Measurements from ENCODE around the gene C16orf74. TPM values are rescaled to one million over a fixed set of nuclear protein-coding genes. Genes with fewer than 3 reads are reported as not detected.
A peak's percentile ranks its signal among the peaks of the same experiment; 100 is the strongest.

Gene C16orf74
- total RNA-seq, 8 experiments from 2014 or later, result 0.23 to 3.3 (median 1.9) TPM

DNA sequence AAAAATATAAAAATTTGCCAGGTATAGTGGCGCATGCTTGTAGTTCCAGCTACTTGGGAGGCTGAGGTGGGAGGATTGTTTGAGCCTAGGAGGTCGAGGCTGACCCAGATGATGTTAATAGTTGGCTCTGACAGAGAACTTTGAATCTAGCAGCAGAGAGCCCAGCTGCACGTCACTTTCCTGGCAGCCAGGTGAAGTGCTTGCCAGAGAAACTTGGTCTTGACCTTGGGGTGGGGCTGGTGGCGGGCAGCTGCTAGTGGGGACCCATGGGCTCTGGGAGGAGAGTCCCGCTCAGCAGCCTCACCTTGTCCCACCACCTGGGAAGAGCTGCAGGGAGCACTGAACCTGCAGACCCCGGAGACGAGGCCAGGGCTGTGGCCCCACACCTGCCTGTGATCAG is 3.1 kb upstream of the C16orf74 start:
- ATAC-seq (replicated peaks in 6 of 8), result no peak
- Histone ChIP-seq H3K4me1 (replicated peaks in 1 of 2) (peaks cover 29 to 32% of the 10 kb centered on the region in 2 donors), H3K27ac (no peak overlapping the region), H3K4me3 (no peak overlapping the region)
- WGBS, 10 experiments, result 20 to 100% (median 85%) methylated on average over 1 to 3 of the region's 7 CpGs; no CpG with 5 or more reads in 3 of the 10 experiments
- in situ Hi-C loops (cut with MboI; ENCODE audit: low pct_unique_long_range_greater_than_20kb in 2 of 9, low sequenced_read_pairs in 9 of 9, unreplicated experiment in 9 of 9), result no loop called here

DNA sequence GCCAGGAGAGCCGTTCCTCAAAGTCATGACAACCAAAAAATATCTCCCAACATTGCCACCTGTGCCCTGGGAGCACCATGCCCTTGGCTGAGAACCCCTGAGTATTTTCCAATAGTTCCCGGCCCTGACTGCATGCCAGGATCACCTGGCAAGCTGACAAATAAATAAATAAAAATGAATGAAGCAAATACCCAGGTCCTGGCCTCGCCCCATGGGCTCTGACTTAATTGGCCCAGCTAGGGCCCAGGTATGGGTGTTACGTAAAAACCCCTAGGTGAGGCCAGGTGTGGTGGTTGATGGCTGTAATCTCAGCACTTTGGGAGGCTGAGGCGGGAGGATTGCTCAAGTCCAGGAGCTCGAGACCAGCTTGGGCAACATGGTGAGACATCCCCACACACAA is 2.7 kb upstream of the C16orf74 start:
- Histone ChIP-seq H3K4me1 (replicated peaks in 1 of 2) (peaks cover 29 to 32% of the 10 kb centered on the region in 2 donors), H3K4me3 (no peak overlapping the region), H3K27ac (no peak overlapping the region)
- 40 to 100% (median 75%) methylated on average over 1 to 4 of the region's 6 CpGs; no CpG with 5 or more reads in 4 of the 10 experiments for WGBS, 10 experiments
- ATAC-seq (replicated peaks in 6 of 8), result no peak
- in situ Hi-C loops (cut with MboI; ENCODE audit: low pct_unique_long_range_greater_than_20kb in 2 of 9, low sequenced_read_pairs in 9 of 9, unreplicated experiment in 9 of 9), result no loop called here

DNA sequence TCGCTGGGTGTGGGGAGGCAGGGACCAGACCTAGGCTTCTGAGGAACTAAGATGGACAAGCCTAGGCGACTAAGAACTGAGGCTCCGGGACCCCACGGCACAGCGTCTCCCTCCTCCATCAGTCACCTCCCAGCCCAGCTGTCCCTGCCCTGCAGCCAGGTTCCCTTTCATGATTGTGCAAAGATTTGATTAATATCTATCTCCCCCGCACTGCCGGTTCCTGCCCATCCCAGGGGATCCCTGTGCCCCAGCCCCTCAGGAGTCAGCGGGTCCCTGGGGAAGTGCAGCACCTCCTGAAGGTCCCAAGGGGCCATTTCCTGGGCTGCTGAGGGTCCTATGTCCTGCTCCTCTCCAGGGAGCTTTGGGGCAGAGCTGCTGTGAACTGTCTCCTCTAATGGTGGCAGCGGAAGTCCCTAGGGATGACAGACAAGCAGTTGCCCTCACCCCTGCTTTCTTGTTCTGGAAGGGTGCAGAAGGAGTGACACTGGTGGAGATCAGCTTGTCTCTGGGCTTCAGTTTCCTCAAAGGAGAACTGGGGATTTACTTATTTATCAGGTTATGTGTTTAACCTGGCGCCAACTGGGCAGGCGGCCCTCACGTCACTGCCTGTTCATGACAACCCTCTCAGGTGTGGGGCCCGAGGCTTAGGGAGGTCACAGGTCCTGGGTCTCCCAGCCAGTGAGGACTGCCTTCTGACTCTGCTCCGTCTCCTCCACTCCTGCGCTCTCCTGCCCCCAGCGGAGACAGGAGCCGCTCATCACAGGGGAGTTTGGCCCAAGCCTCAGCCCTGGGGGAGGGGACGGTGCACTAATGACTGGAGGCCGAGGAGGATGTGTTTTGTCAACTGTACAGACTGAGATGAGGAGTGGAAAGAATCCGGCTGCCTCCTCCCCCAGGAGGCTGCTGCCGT is 1.9 kb upstream of the C16orf74 start:
- in situ Hi-C loops (cut with MboI; ENCODE audit: low pct_unique_long_range_greater_than_20kb in 2 of 9, low sequenced_read_pairs in 9 of 9, unreplicated experiment in 9 of 9), result no loop called here
- peak in 5 of 8 experiments; percentile 60 to 67 (median 61) for ATAC-seq (replicated peaks in 6 of 8)
- peaks cover 29 to 32% of the 10 kb centered on the region in 2 donors for H3K4me1 ChIP-seq (replicated peaks in 1 of 2)
- H3K4me3 ChIP-seq, result no peak overlapping the region
- 20 to 90% (median 47%) methylated on average over 1 to 13 of the region's 21 CpGs; no CpG with 5 or more reads in 2 of the 10 experiments for WGBS, 10 experiments
- no peak overlapping the region for H3K27ac ChIP-seq

GRCh38 chr16:85751698-85752501 is 1.0 kb upstream of the C16orf74 start:
- peaks cover 29 to 32% of the 10 kb centered on the region in 2 donors for H3K4me1 ChIP-seq (replicated peaks in 1 of 2)
- in situ Hi-C loops (cut with MboI; ENCODE audit: low pct_unique_long_range_greater_than_20kb in 2 of 9, low sequenced_read_pairs in 9 of 9, unreplicated experiment in 9 of 9), result no loop called here
- no peak overlapping the region for H3K4me3 ChIP-seq
- peak in 3 of 8 experiments; percentile 1 for ATAC-seq (replicated peaks in 6 of 8)
- WGBS, 10 experiments, result 0 to 60% (median 20%) methylated on average over 1 to 5 of the region's 15 CpGs; no CpG with 5 or more reads in 3 of the 10 experiments
- H3K27ac ChIP-seq, result no peak overlapping the region

- Histone ChIP-seq H3K27ac (no peak overlapping the region), H3K4me1 (replicated peaks in 1 of 2) (peaks cover 29 to 32% of the 10 kb centered on the region in 2 donors), H3K4me3 (peak overlapping the region; percentile 5 to 31 (median 20))
- 0 to 8% (median 3%) methylated on average over 2 to 10 of the region's 51 CpGs; no CpG with 5 or more reads in 6 of the 10 experiments for WGBS, 10 experiments
- ATAC-seq (replicated peaks in 6 of 8), result peak; percentile 21 to 62 (median 48)
- in situ Hi-C loops (cut with MboI; ENCODE audit: low pct_unique_long_range_greater_than_20kb in 2 of 9, low sequenced_read_pairs in 9 of 9, unreplicated experiment in 9 of 9), result no loop called here
Measured at GRCh38 chr16:85750146-85750826, 610 bp downstream of the C16orf74 start.

DNA sequence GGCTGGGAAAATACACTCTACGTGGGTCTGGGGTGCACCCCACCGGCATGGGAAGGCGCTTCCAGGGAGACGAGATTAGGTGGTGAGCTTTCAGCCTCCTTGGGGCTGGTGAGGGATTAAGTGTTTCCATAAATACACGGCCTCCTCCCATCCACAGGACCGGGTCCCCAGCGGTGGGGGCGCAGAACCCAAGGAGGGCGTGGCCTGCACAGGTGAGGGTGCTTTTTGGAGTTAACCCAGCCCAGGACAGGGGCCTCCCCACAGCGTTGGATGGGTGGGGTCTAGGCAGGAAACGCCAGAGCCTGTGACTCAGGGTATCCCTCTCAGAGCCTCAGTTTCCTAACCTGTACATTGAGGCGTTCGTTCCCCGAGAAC is 1.1 kb downstream of the C16orf74 start:
- Histone ChIP-seq H3K4me3 (peak overlapping the region in 2 of 5 donors; percentile 20 to 31), H3K27ac (no peak overlapping the region), H3K4me1 (replicated peaks in 1 of 2) (peaks cover 29 to 32% of the 10 kb centered on the region in 2 donors)
- no peak for ATAC-seq (replicated peaks in 6 of 8)
- WGBS, 10 experiments, result 10 to 94% (median 43%) methylated on average over 1 to 3 of the region's 14 CpGs; no CpG with 5 or more reads in 6 of the 10 experiments
- in situ Hi-C loops (cut with MboI; ENCODE audit: low pct_unique_long_range_greater_than_20kb in 2 of 9, low sequenced_read_pairs in 9 of 9, unreplicated experiment in 9 of 9), result no loop called here

GRCh38 chr16:85746460-85747215 is 4.3 kb downstream of the C16orf74 start:
- ATAC-seq (replicated peaks in 6 of 8), result no peak
- Histone ChIP-seq H3K4me3 (no peak overlapping the region), H3K27ac (no peak overlapping the region), H3K4me1 (replicated peaks in 1 of 2) (peaks cover 17 to 23% of the 10 kb centered on the region in 2 donors)
- in situ Hi-C loops (cut with MboI; ENCODE audit: low pct_unique_long_range_greater_than_20kb in 2 of 9, low sequenced_read_pairs in 9 of 9, unreplicated experiment in 9 of 9), result no loop called here
- WGBS, 10 experiments, result 67 to 100% (median 83%) methylated on average over 2 to 10 of the region's 13 CpGs; no CpG with 5 or more reads in 4 of the 10 experiments

DNA sequence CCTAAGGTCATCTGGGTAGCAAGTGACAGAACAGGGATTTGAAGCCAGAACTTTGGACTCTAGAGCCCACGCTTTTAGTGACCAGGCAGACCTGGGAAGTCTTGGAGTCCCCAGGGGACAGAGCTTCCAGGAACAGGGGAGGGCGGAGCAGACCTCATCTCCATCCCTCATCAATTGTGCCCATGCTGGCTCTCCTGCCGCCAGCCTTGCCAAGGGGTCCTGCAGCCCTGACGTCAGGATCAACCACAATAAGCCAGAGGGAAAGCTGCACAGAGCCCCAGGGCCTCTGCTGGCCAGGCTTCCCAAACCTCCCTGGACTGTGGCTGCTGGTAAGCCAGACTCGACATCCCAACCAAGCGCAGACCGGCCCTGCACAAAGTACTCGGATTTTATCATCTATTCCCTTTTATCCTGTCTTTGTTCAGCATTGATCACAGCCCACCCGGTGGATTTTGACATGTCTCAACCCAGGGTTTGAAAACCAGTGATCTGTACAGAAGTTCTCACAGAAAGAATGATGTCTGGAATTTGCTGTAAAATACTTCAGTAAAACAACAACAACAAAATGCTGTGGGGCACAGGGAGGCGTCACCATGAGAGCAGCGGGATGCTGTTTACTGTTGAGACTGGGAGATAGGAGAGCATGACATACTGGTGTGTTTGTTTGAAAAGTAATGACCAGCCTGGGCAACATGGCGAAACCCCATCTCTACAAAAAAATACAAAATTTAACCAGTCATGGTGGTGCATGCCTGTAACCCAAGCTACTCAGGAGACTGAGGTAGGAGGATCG is 11.8 kb downstream of the C16orf74 start:
- H3K27ac ChIP-seq, result no peak overlapping the region
- 54 to 93% (median 65%) methylated on average over 1 to 7 of the region's 13 CpGs for WGBS, 10 experiments
- no peak overlapping the region for H3K4me3 ChIP-seq
- in situ Hi-C loops (cut with MboI; ENCODE audit: low pct_unique_long_range_greater_than_20kb in 2 of 9, low sequenced_read_pairs in 9 of 9, unreplicated experiment in 9 of 9), result no loop called here
- peaks cover 0 to 7% of the 10 kb centered on the region in 2 donors for H3K4me1 ChIP-seq (replicated peaks in 1 of 2)
- ATAC-seq (replicated peaks in 6 of 8), result peak in 4 of 8 experiments; percentile 19 to 64 (median 58)

- no peaks in the 10 kb centered on the region for H3K4me1 ChIP-seq (replicated peaks in 1 of 2)
- in situ Hi-C loops (cut with MboI; ENCODE audit: low pct_unique_long_range_greater_than_20kb in 2 of 9, low sequenced_read_pairs in 9 of 9, unreplicated experiment in 9 of 9), result no loop called here
- no peak for ATAC-seq (replicated peaks in 6 of 8)
- 71 to 100% (median 80%) methylated on average over 1 to 6 of the region's 9 CpGs; no CpG with 5 or more reads in 2 of the 10 experiments for WGBS, 10 experiments
- no peak overlapping the region for H3K4me3 ChIP-seq
- no peak overlapping the region for H3K27ac ChIP-seq
Measured at GRCh38 chr16:85736921-85737320, 14.0 kb downstream of the C16orf74 start.

DNA sequence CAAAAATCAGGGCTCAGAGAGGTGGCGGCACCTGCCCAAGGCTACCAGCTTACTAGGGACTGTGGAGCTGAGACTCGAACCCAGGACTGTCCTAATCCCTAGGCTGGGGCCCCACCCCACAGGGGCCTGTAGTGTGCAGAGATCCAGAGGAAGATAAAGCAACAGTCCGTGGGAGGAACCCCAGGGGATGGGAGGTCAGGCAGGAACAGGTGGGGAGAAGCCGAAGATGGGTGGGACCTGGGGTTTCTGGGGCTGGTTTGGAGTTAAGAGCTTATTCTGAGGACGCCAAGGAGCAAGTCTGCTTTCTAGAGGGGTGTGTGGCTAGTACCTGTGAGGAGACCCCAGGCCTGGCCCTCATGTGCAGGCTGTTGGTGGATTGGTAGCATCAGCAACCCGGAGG is 14.9 kb downstream of the C16orf74 start:
- in situ Hi-C loops (cut with MboI; ENCODE audit: low pct_unique_long_range_greater_than_20kb in 2 of 9, low sequenced_read_pairs in 9 of 9, unreplicated experiment in 9 of 9), result no loop called here
- Histone ChIP-seq H3K4me1 (replicated peaks in 1 of 2) (peaks cover 0 to 7% of the 10 kb centered on the region in 2 donors), H3K4me3 (no peak overlapping the region), H3K27ac (no peak overlapping the region)
- WGBS, 10 experiments, result 50 to 80% (median 71%) methylated on average over 1 to 2 of the region's 6 CpGs; no CpG with 5 or more reads in 7 of the 10 experiments
- ATAC-seq (replicated peaks in 6 of 8), result no peak

- in situ Hi-C loops (cut with MboI; ENCODE audit: low pct_unique_long_range_greater_than_20kb in 2 of 9, low sequenced_read_pairs in 9 of 9, unreplicated experiment in 9 of 9), result no loop called here
- Histone ChIP-seq H3K4me1 (replicated peaks in 1 of 2) (peaks cover 0 to 11% of the 10 kb centered on the region in 2 donors), H3K4me3 (no peak overlapping the region), H3K27ac (no peak overlapping the region)
- 79 to 93% (median 88%) methylated on average over 1 to 6 of the region's 14 CpGs; no CpG with 5 or more reads in 5 of the 10 experiments for WGBS, 10 experiments
- ATAC-seq (replicated peaks in 6 of 8), result no peak
Measured at GRCh38 chr16:85735225-85735635, 15.7 kb downstream of the C16orf74 start.
